Osteoblast (primary cell): ENCODE measurements around the gene FAM110D. TPM values are rescaled to one million over a fixed set of nuclear protein-coding genes. Genes with fewer than 3 reads are reported as not detected.

Experiments used
- DNase-seq: peaks from one replicate; pipeline ENCODE4 v3.0.0; 2011; ENCODE audit warnings: low spot score, mixed read lengths; ENCODE audit not compliant: insufficient read length; ENCODE audit errors: missing footprints
- H2AFZ ChIP-seq: 2 replicates; pipeline ENCODE4 v1.6.0; 2011; ENCODE audit warnings: mild to moderate bottlenecking, low read length
- H3K27ac ChIP-seq: 2 replicates; pipeline ENCODE4 v1.5.1; 2011; ENCODE audit warnings: mild to moderate bottlenecking, low read depth, low read length, moderate library complexity
- H3K27me3 ChIP-seq: 2 replicates; pipeline ENCODE4 v1.6.0; 2012; ENCODE audit warnings: mild to moderate bottlenecking, control low read depth, inconsistent platforms, low read length, moderate library complexity; ENCODE audit not compliant: insufficient read depth
- H3K36me3 ChIP-seq: 2 replicates; pipeline ENCODE4 v1.5.1; 2011; ENCODE audit warnings: mild to moderate bottlenecking, low read length, control low read depth, moderate library complexity; ENCODE audit not compliant: insufficient read depth
- H3K4me1 ChIP-seq: 2 replicates; pipeline ENCODE4 v1.5.1; 2011; ENCODE audit warnings: mild to moderate bottlenecking, low read length, control low read depth, moderate library complexity; ENCODE audit not compliant: insufficient read depth
- H3K4me2 ChIP-seq: 2 replicates; pipeline ENCODE4 v1.6.0; 2011; ENCODE audit warnings: mild to moderate bottlenecking, low read length; ENCODE audit not compliant: insufficient read depth
- H3K4me3 ChIP-seq: fragments of 200-600 bp; sonication (generic); 3 replicates; pipeline ENCODE4 v1.5.1; 2012; ENCODE audit warnings: mild to moderate bottlenecking, low read length, inconsistent platforms; ENCODE audit not compliant: insufficient read depth
- H3K79me2 ChIP-seq: 2 replicates; pipeline ENCODE4 v1.6.0; 2012; ENCODE audit warnings: mild to moderate bottlenecking, low read length, control low read depth, inconsistent platforms; ENCODE audit not compliant: insufficient read depth
- H3K9me3 ChIP-seq: 2 replicates; pipeline ENCODE4 v1.5.1; 2011; ENCODE audit warnings: low read depth, low read length, control low read depth
- H4K20me1 ChIP-seq: 2 replicates; pipeline ENCODE4 v1.6.0; 2012; ENCODE audit warnings: mild to moderate bottlenecking, low read length, control low read depth; ENCODE audit not compliant: insufficient read depth
- total RNA-seq: library from RNA; depleted of rRNA; stranded (reverse); fragments of >200 nt; gene quantifications from 2 replicates; pipeline ENCODE4 v1.2.3, GENCODE V29; 2012
- TF ChIP-seq, protein P1 (sequence below): IDR thresholded peaks from 2 replicates; pipeline ENCODE4 v1.5.1; 2011; ENCODE audit warnings: mild to moderate bottlenecking, low read depth, low read length, moderate library complexity; ENCODE audit errors: extremely low read depth

The FAM110D gene
- total RNA-seq, 1 donor, result not detected

DNA sequence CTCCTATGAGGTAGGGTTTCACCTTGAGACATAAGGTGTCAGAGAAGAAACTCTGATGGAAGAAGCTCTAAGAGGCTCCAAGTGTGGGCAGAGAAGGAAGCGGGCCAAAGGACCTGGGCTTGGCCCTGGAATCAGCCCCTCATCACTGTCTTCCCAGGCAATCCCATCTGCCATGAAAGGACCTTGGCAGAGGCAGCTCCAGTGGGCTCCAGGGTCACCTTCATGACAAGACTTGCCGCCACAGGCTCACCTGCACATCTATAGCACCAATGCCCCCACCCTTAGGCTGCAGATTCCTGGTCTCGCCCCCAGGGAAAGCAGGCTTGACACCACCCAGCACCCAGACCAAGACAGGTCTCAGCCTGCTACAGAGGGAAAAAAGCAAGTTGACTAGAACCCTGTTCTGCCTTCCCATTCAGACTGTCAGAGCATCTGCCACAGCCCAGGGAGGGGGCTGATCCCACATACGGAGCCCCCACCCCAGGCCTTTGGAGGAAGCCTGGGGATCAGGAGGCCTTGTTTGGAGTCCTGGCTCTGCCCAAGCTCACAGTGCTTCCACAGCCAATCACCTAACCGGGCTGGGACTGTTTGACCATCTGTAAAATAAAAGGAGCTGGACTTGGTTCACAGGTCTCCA lies 490 bp upstream of the FAM110D start:
- Histone ChIP-seq H3K36me3 (no peaks in the 10 kb centered on the region), H3K4me2 (no peak overlapping the region), H3K4me1 (peaks cover 4% of the 10 kb centered on the region), H2AFZ (no peak overlapping the region), H4K20me1 (no peaks in the 10 kb centered on the region), H3K27ac (no peak overlapping the region), H3K4me3 (no peak overlapping the region), H3K27me3 (peaks cover 36% of the 10 kb centered on the region), H3K9me3 (no peaks in the 10 kb centered on the region), H3K79me2 (no peaks in the 10 kb centered on the region)
- TF ChIP-seq, protein P1, sequence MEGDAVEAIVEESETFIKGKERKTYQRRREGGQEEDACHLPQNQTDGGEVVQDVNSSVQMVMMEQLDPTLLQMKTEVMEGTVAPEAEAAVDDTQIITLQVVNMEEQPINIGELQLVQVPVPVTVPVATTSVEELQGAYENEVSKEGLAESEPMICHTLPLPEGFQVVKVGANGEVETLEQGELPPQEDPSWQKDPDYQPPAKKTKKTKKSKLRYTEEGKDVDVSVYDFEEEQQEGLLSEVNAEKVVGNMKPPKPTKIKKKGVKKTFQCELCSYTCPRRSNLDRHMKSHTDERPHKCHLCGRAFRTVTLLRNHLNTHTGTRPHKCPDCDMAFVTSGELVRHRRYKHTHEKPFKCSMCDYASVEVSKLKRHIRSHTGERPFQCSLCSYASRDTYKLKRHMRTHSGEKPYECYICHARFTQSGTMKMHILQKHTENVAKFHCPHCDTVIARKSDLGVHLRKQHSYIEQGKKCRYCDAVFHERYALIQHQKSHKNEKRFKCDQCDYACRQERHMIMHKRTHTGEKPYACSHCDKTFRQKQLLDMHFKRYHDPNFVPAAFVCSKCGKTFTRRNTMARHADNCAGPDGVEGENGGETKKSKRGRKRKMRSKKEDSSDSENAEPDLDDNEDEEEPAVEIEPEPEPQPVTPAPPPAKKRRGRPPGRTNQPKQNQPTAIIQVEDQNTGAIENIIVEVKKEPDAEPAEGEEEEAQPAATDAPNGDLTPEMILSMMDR, result no peak
- no peak for DNase-seq

DNA sequence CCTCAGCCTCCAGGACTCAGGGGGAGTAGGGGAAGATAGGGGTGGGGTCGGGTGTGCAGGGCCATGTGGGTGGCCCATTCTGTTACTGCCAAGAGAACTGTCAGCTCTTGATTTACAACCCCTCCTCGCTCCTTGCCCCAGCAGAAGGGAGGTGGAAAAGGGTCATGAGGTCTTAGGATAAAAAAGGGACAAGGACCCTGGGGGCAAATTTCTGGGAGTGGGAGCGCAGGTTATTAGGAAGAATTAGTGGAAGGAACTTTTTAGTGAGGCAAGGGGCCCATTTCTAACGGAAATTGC lies 812 bp downstream of the FAM110D start:
- H4K20me1 ChIP-seq, result no peaks in the 10 kb centered on the region
- no peak overlapping the region for H3K4me3 ChIP-seq
- peaks cover 4% of the 10 kb centered on the region for H3K4me1 ChIP-seq
- TF ChIP-seq, protein P1, result no peak
- H3K27me3 ChIP-seq, result peaks cover 33% of the 10 kb centered on the region
- H3K9me3 ChIP-seq, result no peaks in the 10 kb centered on the region
- no peaks in the 10 kb centered on the region for H3K36me3 ChIP-seq
- H3K4me2 ChIP-seq, result no peak overlapping the region
- no peak overlapping the region for H2AFZ ChIP-seq
- H3K27ac ChIP-seq, result no peak overlapping the region
- no peak for DNase-seq
- H3K79me2 ChIP-seq, result no peaks in the 10 kb centered on the region

DNA sequence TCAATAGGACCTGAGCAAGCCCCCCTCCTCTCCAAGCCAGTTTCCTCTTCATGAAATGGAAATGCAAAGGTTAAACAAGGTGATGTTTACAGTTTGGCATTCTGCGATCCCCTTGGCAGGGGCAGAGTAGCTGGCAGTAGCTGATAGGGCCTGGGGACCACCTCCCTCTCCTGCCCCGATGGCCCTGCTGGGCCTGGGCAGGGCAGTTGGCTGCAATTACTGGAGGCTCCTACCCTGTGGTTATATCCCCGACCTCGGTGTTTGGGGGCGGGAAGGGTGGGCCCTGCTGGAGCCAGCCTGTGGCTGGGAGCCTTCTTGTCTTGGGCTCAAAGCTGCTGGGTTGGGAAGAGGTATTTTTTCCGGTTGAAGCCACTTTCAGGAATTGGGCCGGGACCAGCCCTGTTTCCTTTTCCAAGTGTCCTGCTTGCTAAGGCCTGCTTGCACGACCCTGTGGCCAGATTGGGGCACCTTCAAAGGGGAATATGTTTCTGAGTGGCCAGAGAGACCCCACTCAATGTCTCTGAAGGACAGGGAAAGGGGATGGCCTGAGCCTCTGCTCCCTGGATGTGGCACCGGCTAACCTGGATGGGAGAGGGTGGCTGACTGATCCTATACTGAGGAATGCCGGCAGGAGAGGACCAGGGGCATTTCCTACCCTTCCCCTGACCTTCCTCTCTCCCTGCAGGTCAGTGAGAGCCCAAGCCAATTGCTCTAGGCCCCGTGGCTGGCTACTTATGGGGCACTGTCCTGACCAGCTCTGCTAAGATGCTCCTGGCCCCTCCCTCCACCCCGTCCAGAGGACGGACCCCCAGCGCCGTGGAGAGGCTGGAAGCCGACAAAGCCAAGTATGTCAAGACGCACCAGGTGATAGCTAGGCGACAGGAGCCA lies 1.9 kb downstream of the FAM110D start:
- Histone ChIP-seq H3K4me2 (peak overlapping the region; percentile 76), H3K9me3 (no peaks in the 10 kb centered on the region), H3K4me3 (peak overlapping the region; percentile 63), H3K27me3 (peaks cover 29% of the 10 kb centered on the region), H3K4me1 (peaks cover 4% of the 10 kb centered on the region), H4K20me1 (no peaks in the 10 kb centered on the region), H3K27ac (no peak overlapping the region), H2AFZ (peak overlapping the region; percentile 62), H3K79me2 (no peaks in the 10 kb centered on the region), H3K36me3 (no peaks in the 10 kb centered on the region)
- peak; percentile 76 for DNase-seq
- TF ChIP-seq, protein P1, result no peak
